GM04503 (cell line): ENCODE measurements around the gene MTAP.

Experiments used
- DNase-seq: peaks from one replicate; pipeline ENCODE4 v3.0.0-alpha.2; 2012; ENCODE audit warnings: low read depth

Gene MTAP

DNA sequence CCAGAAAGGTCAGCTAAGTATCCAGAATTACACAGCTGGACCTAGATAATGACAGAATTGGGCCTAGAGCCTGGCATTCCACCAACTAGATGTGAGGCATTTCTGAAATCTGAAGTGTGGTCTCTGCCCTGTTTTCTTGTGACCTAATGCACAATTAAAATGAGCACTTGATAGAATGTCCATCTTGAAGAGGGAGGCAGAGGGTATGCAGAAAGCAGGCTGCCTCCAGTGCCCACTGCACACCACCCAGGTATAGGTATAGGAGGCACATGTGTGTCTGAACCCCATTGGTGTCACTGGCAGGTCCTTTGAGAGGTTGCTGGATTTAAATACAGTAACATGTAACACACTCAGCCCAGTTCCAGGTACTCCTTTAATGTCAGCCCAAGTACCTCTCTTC is 2.4 kb downstream of the MTAP start:
- DNase-seq = no peak

DNA sequence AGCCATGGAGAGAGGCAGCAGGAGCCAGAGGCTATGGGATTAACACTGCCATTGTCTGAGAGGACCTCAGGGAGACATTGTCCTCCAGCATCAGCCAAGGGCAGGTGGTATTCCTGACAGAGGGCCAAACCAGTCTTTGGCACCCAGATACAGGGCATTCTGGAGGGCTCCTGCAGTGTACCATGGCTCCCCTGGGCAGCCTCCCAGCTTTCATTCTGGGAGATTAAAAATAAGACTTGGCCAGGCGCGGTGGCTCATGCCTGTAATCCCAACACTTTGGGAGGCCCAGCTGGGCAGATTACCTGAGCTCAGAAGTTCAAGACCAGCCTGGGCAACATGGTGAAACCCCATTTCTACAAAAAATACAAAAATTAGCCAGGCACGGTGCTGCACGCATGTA is 4.2 kb downstream of the MTAP start:
- DNase-seq = no peak

DNA sequence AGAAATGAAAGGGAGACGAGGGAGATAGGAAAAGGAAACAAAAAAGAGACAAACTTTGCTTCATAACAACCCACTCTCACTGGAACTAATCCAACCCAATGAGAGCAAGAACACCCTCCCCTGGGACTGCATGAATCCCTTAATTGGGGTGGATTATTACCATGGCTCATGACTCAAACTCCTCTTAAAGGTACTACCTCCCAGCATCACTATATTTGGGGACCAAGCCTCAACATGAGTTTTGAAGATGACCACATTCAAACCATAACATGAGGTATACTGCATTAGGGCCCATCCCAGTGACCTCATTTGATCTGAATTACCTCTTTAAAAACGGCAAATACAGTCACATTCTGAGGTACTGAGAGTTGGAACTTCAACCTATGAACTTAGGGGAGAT is 8.0 kb downstream of the MTAP start:
- peak; percentile 27 for DNase-seq

DNA sequence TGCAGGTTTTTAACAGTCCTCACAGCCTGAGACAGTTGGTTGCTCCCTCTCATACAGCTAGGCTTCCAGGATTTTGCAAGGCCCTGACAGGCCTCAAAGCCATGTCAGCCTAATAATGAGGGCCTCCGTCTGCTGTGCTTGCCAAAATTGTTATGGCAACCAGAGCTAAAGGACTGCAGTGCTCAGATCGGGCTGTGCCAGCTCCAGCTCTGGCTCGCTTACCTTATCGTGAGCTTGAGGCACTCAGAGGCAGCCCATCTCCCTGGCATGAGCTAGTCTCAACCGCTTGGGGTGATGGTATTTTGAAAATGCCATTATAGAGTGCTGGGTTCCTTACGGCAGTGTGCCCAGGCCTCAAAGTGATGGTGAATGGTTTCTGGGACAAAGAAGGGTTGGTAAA is 8.4 kb downstream of the MTAP start:
- no peak for DNase-seq

DNA sequence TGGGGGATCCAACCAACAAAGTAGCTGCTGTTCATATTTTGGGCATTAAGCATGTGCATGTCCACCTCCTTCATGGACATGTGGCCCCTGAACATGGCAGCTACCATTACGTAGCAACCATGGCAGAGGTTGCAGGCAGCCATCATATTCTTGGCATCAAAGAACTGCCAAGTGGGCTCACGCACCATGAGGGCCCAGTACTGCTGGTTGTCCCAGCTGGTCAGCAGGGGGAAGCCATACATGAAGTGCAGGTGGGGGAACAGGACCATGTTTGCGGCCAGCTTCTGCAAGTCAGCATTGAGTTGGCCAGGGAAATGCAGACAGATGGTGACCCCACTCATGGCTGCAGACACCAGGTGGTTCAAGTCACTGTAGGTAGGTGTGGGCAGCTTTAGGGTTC is 9.5 kb downstream of the MTAP start:
- DNase-seq = no peak

DNA sequence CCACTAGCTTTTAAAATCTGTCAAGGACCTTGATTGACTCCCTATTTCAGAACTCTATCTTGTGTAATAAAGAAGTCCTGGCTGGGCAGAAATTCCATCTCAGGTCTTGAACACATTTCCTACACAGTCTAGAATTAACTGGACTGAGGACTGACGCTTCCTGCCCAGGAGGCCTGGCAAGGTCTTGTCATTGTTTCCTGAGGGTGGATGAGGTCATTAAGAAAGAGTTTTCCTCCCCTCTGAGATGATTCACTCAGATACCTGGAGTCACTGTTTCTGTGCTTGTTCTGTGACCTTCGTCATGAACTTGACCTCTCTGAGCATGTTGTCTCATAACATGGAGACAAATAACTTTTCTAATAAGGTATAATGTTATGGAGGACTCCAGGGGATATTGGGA is 10.0 kb downstream of the MTAP start:
- no peak for DNase-seq

DNA sequence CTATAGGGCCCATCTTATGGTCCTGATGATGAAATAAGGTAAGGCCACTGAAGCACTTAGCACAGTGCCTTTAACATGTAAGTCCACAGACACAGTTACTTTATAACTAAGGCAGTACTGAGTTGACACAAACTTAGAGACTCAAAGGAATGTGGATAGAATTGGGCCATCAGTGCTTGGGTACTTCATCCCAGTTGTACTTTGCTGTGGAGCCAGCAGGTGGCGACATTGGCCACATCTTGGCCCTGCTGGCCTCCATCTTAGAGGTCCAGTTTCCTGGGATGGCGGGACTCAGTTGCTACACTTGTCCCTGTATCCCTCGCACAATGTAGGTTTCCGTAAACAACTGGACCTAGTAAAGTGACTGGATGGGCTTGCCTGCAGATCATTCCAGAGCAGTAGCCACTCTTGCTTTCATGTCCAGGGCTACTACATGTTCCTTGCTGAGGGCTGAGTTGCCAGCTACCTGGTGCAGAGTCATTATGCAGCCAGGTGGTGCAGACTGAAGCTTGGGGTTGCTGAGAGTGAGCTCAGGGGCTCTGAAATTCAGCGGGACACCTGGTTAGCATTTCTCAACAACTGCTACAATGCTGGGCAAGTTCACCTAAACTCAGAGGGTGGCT is 10.6 kb downstream of the MTAP start:
- DNase-seq = no peak

DNA sequence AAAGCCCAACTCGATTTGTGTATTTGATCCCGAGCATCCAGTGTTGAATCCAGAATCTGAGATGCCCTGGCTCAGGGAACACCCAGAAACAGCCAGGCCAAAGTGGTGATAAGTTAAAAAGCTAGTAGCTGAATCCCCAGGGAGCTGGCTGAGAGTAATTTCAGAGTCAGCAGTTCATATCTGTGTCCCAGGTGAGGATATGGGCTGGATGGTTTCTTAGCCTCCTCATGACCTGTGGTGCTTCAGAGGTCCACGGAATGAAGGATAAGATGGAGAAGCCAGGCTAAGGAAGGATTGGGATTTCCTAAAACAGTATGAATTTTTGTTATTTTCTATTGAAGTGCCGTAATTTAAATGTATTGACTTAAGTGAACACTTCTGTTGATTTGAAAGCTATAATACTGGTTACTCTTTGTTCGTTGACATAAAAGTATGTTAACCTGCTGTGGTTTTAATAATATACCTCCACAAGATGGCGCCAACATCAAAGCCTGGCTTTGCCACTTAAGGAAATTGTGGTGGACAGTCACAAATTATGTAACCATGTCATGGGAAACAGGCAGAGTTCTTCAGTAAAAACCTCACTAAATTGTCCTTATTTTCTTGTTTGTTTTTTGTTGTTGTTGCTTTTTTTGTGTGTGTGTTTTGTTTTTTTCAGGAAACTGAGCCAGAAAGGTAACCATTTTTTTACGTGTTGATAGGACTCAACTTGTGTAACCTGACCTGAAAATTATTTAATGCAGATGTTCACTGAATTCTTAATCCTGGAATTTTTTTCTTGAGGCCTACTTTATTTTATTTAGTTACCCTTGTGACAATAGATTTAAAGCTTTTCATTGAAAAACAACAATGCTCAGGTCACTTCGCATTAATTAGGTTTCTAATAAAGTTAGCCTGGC is 11.4 kb downstream of the MTAP start:
- no peak for DNase-seq

DNA sequence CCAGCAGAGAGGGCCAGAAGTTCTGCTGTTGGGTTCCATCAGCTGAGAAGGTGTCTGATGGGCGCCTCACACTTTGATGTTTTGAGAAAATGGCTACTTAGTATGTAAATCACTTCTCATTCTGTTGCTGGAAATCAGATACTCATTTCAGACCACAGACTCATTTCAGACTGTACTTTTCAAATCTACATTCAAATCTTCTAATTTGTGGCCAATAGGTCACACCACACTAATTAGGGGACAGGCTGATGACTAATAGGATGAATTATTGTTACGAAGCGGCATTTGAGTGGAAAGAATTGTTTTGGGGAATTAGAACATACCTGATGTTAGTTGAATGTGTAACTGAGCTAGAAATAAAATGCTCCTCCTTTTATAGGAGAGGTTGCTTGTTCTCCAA is 13.2 kb downstream of the MTAP start:
- DNase-seq = no peak

DNA sequence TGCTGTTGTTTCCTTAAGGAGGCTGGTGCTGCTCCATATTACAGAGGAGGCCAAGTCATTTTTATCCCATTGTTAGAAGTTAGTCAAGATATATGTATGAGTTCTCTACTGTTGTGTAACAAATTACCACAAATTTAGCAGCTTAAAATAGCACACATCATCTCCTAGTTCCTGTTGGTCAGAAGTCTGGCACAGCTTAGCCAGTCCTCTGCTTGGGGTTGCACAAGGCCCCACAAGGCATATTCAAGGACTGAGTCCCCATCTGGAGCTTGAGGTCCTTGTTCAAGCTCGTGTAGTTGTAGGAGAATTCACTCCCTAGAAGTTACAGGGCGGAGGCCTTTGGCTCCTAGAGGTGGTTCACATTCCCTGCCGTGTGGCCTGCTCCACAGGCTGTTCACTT is 14.7 kb downstream of the MTAP start:
- peak; percentile 83 for DNase-seq

DNA sequence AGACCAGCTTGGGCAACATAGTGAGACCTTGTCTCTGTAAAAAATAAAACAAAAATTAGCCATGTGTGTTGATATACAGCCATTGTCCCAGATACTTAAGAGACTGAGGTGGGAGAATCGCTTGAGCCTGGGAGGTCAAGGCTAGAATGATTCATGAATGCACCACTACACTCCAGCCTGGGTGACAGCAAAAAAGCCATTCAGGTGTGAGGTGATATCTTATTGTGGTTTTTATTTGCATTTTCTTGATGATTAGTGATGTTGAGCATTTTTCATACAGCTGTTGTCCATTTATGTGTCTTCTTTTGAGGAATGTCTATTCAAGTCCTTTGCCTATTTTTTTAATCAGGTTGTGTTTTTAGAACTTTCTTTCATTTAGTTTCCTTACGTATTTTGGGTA is 23.2 kb downstream of the MTAP start:
- DNase-seq = no peak

DNA sequence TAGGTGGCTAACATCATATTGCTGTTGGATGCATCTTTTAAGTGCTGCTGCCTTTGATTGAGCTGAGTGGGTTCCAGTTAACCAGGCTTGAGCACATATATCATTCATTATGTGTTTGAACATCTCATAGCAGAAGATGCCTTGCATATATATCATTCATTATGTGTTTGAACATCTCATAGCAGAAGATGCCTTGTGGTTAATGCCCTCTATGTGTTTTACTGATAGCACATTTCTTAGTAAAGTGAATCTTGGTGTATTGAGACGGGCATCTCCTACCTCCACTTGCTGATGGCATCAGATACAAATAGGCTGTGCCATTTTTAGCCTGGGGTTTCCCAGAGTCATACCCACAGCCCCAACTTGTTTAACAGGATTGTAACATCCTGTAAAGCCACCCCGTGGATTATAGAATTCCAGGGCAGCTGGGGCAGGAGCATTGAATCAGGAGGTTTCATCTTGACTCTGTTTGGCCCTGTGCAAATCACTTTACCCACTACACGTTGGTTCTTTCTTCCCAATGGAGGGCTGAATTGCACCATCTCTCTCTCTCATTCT is 26.5 kb downstream of the MTAP start:
- DNase-seq = no peak

DNA sequence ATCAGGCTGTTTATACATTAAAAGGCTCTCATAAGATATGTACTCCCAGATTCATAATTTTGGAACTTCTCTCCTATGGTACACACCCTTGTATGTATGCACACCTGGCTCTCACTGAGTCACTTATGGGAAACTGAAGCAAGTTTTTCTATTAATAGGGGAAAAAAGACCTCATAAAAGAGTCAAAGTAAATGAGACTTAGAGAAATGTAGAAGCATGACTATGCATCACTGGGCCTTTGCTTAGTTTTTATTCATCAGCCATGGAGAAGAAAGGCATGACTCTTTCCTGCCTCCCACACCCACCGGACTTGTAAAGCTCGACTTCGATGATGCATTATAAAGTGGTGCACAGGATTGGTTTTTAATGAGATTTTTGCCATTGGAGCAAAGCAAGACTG is 28.2 kb downstream of the MTAP start:
- no peak for DNase-seq

DNA sequence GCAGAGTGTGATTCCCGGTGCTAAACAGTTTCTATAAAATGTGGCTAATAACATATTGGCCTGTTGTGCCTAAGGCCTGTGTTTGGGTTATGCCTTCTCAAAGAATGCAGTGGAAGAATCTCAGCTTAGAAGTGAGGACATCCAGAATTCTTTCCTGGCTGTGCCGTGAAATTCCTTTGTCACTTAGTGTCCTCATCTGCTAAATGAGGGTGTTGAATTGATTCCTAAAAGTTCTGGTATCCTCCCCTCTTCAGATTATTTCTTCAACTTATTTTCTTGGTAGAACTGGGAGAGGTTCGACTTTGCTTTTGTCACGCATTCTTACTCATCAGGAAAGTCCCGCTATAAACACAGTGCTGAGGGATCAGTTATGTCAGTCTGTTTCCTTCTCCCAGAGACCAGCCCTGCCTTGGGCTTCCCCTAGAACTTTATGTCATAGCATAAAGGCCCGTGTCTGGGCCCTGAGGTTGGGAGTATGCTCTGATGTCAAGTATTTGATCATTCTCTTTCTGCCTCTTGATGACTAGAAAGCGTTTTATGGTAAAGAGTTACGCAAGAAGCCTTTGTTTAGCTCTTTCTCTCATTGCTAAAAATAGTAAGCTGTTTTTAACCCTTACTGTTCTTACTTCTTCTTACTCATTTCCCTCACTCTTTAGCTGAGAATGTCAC is 29.5 kb downstream of the MTAP start:
- no peak for DNase-seq

DNA sequence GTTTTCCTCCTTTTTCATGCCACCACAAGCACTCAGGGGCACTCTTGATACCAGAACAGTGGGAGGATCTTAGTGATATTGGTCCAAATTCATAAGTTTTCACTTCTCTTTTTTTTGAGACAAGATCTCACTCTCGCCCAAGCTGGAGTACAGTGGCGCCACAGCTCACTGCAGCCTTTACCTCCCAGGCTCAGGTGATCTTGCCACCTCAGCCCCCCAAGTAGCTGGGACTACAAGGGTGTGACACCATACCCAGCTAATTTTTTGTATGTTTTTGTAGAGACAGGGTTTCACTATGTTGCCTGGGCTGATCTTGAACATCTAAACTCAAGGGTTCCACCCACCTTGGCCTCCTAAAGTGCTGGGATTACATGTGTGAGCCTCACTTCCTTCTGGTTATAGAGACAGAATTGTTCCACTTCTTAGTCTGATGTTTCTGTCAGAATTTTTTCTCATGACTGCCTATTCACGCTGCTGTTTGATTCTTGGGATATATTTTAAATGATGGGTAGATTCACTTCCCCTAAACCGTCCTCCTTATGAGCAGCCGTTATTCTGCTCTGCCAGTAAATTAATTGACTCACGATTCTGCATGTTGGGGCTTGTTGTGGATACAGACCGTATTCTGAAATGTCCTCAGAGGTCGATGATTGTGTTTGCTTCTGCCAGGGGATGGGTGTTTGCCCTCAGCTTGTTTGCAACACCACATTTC is 30.8 kb downstream of the MTAP start:
- DNase-seq = no peak

DNA sequence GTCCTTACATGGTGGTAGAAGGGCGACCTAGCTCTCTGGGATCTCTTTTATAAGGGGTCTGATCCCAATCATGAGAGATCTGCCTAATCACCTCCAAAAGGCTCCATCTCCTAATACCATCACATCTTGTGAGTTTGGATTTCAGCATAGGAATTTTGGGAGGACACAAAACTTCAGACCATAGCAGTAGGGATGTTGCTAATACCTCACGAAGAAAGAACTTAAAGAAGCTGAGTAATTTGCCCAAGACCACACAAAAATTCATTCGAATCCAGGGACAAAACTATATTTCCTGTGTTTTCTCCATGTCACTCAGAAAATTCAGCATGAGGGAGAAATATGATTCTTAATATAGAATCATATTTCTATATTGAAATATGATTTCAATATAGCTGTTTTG is 32.7 kb downstream of the MTAP start:
- DNase-seq = no peak

DNA sequence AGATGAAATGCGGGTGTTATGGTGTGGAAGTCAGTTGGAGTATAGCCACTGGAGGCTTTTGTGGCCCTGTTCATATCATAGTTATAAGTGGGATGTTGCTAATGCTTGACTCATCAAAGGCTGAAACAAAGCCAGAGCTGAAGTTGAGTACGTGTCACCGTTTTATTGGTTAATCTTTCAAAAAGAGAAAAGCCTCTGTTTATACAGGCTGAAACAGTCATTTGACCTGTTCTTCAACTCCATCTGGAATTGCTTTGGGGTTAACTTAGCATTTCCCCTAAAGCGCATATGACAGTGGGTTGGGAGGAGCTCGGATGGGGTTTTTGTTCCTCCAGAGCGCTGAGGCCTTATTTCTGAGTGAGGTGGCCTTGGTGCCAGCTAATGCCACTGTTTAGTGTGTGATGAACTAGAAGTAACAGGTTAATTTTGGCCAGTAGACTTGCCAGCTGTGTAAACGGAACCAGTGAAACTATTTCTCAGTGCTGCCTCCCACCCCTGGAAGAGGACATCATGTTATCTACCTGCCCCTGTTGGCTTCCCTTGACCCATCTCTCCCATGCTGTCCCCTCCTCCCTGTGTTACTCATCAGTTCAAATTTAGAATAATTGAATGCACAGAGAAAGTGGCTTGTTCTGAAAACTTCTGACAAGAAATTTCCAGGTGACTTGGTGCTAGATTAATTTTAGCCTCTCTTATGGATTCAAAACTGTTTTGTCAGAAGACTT is 34.2 kb downstream of the MTAP start:
- DNase-seq = peak; percentile 98

DNA sequence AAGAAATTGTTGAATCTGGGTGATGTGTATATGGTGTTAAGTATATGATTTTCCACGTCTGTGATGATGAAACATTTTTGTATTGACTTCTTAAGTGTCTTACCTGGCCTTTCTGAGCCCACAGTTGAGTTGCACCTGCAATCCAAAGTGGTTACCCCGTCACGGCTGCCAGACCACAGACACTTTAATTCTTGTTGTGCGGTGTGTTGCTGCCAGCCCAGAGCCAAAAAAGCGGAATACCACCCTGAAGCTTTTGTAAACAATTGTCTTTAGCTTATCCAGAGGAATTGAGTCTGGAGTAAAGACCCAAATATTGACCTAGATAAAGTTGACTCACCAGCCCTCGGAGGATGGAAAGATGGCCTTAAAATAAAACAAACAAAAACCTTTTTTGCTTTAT is 35.1 kb downstream of the MTAP start:
- no peak for DNase-seq

DNA sequence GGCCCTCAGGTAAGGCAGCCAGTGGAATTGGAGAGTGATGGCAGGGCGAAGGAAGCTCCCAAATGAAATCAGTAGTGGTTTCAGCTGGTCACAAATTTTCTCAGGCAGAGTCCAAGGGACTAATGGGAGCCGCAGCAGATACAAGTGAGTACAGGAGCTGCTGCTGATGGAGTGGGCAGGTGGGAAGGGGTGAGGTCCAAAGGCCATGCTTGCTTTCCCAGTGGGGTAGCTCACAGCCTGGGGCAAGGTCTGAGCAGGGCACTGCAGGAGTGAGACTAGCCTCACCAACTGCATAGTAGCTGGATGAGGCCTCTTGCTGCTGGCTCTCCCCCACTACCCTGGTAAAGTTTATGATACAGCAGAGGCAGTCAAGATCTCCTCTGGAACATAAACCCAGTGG is 38.2 kb downstream of the MTAP start:
- DNase-seq = no peak

DNA sequence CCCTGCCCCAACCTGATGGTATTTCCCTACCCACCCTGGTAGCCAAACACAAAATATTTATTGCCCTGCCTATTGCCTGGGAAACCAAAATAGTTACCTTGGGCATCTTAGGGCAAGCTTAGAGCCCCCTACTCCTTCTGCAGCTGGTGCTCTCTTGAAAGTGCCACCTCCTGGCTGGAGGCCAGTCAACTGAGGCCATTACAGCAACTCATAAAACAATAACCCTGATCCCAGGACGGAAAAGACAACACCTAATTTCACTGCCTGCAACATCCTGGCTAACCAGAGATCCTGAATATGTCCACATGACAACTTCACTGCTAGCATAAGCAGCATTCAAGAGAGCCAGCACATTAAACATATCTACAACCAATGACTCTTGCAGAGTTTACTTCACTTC is 38.7 kb downstream of the MTAP start:
- DNase-seq = no peak

DNA sequence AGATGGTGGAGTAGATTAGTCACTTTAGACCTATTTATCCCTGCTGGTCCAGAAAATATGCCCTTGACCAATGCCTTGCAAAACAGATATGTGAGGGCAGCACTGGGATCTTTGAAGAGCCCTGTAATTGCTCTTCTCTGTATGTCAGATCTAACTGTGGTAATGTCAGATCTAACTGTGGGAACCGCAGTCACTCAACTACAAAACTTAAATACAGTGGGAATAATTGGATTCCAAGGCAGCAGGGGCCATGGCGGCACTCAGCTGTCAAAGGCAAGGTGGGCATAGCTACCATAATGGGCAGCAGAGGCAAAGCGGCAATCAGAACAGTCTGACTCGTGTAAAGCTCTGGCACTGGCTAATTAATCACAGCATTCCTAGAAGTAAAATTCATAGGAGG is 46.2 kb downstream of the MTAP start:
- DNase-seq = no peak

DNA sequence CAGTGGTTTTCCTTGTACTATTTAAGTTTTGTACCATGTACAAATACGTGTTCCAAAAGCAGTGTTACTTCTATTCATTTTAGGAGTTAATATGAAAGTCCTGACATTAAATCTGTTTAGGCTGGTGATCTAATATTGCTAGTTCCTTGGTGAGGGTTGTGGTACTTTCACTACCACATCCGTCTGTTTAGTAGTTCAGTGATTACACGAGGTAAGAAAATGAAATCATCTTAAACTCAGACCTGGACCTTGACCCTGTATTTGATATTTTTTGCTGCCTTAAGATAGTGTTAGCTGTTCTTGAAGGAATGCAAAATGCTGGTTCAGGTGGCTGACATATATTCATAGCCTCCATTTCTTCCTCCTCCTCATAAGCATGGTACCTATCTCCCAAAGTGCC is 50.3 kb downstream of the MTAP start:
- no peak for DNase-seq
